ENCODE data around the gene EML6.
"Not testable (repeated sequence)": the region's sequence is repeated elsewhere in the genome, so short reads cannot be mapped to it uniquely, and the experiment has no call there.

EML6 gene

DNA sequence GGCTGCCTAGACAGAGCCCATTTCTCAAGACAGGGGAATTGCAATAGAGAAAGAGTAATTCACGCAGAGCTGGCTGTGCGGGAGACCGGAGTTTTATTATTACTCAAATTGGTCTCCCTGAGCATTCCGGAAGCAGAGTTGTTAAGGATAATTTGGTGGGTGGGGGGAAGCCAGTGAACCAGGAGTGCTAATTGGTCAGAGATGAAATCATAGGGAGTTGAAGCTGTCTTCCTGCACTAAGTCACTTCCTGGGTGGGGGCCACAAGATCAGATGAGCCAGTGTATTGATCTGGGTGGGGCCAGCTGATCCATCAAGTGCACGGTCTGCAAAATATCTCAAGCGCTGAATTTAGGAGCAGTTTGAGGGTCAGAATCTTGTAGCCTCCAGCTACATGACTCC is 242.0 kb downstream of the EML6 start:
- DNase-seq (ENCODE audit: low read depth in 3 of 3) = no peak

DNA sequence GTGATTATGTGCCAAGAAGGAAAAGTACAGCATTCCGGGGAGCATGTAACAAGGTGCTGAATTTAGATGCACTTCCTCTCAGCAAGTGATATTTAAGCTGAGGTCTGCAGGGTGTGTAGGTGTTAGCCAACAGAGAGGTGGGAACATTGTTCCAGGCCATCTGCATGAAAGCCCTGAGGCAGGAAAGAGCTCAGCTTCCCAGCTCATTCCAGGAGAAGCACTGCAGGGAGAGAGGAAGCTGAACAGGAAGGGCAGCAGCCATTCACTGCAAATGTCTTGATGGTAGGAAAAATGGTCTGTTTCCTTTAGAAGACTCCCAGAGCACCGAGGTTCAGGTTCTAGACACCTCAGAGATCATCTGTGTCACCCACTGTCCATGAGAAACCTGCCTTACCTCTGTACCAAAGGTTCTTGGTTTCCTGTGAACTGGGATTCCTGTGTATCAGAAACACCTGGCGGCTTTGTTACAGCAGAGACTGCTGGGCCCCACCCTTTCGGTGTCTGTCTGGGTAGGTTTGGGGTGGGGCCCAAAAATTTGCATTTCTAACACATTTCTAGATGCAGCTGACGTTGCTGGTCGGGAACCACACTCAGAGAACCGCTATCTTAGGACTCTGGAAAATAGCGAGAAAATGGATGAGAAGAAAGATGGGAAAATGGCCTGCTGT is 242.8 kb downstream of the EML6 start:
- DNase-seq (ENCODE audit: low read depth in 3 of 3) = no peak

DNA sequence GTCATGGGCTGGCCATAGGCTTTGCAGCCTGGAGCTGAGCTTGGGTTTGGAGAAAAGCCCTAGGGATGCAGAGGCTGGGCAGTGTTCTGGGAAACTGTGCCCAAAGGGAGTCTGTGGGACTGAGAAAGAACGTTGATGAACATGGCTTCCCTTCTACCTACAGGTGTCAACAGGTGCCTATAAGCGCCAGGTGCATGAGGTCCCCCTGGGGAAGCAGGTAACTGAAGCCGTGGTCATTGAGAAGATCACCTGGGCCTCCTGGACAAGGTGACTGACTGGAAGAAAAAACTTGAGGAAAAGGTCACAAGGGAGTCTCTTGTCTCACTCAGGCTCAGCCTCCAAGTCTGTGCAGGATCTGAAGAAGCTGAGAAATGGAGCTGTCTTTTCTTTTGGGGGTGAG is 243.4 kb downstream of the EML6 start:
- no peak for DNase-seq (ENCODE audit: low read depth in 3 of 3)

DNA sequence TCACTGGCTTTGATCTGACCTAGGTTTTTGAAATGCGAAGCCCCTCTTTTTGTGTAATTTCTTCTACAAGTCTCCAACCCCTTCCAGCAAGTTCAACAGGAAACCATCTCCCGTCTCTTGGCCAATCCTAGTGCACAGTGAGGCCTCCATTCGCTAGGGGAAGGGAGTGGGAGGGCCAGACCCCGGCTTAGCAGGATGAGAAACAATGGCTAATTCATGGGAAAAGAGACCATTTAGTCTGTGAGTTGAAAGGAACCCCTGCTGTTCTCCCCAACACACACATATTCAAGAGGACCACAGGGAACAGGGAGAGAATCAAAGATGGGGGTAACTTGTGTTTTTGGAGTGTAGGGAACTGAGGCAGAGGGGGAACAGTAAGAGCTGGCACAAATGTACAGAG is 243.8 kb downstream of the EML6 start:
- DNase-seq (ENCODE audit: low read depth in 3 of 3) = no peak

DNA sequence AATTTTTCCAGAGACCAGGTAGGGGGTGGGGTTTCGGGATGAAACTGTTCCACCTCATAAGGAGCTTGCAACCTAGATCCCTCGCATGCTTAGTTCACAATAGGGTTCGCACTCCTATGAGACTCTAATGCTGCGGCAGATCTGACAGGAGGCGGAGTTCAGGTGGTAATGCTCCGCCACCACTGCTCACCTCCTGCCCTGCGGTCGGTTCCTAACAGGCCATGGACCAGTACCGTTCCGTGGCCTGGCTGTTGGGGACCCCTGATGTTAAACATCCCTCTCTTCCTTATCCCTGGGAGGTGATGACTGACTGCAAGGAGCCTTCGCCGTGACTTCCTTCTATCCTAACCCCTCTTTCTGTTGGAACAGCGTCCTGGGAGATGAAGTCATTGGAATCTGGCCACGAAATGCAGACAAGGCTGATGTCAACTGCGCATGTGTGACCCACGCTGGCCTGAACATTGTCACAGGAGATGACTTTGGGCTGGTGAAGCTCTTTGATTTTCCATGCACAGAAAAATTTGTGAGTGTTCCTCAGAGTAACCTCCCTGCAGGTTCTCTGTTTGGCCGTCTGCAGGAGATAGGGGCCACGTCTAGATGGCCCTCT is 244.4 kb downstream of the EML6 start:
- DNase-seq (ENCODE audit: low read depth in 3 of 3) = no peak

DNA sequence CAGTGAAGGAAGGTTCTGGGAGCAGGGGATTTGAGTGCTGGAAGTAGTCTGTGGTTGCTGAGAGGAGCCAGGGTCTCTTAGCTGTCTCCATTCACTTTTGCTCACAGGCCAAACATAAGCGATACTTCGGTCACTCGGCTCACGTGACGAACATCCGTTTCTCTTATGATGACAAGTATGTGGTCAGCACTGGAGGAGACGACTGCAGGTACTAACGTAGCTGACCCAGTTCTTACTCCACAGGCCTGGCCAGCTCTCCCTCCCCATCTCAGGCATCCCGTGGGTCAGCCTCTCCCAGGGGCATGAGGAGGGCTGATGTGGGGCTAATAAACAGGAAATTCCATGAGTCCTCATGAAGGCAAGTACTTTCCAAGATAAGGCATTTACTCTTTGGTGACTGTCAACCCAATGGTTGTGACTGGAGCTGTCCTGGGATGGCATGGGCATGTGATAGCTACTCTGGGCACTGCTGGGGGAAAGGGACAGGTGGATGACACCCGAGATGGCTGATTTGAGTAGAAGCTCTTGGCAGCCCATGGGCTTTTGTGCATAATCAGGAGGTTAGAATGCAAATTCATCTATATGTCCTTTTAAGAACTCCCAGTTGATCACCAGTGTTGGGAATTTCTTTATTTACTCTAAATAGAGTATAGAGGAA is 245.2 kb downstream of the EML6 start:
- no peak for DNase-seq (ENCODE audit: low read depth in 3 of 3)

DNA sequence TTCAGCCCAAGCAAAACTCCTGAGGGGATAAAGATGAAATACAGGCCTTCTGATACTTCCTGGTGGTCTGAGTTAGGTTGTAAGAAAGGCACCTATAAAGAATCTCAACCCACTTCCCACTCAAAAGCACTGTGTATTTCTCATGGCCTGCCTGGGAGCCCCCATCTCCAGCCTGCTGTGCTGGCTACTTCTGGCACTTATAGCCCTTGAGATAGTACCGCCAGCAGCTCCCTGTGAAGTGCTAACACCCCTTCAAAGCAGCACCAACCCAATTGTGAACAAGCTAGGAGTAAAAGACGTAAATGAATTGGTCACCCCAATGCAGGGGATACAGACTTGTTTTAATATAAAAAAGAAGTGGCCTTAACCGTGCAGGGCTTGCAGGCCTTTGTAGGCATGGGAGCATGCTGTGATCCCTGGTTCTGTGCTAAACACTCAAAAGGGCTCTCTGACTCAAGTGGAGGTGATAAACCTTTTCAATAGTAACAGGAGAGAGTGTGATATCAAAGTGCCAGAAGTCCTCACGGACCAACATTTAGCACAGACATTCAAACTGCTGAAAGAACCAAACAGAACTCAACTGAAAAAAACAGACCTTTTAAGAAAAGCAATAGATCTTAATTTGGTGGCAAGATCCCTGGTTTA is 246.0 kb downstream of the EML6 start:
- no peak for DNase-seq (ENCODE audit: low read depth in 3 of 3)

DNA sequence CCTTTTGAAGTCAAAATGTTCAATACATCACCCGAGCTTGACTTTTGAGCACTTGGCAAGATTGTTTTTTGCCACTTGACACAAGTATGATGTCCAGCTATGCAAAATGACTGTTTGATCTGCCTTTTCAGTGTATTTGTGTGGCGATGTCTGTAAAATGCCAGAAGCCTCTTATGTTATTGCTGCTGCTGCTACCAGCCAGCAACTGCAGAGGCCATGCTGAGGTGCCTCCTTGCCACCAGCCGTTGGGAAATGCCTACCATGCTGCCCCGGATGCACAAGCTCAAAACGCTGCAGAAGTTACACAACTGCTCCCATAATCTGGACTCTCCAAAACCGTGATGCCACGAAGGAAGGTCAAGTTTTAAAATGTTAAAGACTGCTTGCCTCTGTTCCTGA is 246.5 kb downstream of the EML6 start:
- DNase-seq (ENCODE audit: low read depth in 3 of 3) = no peak

DNA sequence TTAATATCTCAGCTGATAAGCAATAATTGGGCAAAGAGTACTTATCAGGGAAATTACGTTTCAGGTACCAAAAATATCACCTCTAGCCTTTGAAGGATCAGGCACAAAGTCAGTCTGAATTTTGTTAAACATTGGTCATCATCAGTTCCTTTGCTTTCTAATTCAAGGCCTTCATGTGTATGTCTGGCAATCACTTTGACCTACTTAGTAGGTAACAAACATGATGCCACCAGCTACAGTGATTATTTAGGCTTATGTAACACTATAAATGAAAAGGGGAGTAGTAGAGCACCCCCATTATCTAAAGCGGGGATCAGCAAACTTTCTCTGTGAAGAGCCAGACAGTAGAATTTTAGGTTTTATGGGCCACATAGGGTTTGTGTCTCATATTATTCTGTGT is 251.7 kb downstream of the EML6 start:
- no peak for DNase-seq (ENCODE audit: low read depth in 3 of 3)

DNA sequence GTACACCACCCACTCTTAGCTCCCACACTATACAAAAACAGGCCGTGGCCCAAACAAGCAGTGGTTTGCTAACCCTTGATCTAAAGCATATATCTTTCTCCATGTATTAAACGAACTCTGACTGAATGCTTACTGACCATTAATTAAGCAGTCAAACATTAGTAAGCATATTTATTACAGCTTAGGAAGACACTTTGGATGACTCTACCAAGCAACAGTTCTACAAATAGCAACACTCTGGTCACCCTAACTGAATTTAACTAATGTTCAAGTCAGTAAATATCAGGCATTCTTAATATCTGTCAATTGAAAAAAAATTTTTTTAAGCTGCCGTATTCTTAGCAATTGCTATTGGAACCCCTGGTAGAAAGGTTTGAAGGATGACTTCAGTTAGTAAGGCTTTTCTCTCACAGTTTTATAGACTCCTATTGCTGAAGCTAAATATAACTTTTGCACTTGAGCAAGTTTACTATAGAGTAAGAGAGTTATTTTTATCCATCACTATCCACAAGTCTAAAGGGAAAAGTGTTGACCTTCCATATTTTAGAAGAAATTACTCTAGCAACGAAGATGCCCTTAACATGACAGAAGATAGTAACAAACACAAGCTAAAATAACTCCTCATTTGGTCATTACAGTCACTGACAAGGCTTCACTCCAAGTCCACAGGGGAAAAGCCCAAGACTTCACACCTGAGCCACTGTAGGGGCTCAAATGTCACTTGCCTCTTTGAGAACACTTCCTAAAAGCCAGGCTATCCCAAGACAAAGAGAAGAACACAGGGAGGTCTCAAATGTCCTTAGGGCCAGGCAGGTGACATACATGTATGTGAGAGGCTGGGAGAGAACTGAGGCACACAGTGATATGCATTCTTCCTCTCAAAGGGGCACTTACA is 252.4 kb downstream of the EML6 start:
- no peak for DNase-seq (ENCODE audit: low read depth in 3 of 3)

DNA sequence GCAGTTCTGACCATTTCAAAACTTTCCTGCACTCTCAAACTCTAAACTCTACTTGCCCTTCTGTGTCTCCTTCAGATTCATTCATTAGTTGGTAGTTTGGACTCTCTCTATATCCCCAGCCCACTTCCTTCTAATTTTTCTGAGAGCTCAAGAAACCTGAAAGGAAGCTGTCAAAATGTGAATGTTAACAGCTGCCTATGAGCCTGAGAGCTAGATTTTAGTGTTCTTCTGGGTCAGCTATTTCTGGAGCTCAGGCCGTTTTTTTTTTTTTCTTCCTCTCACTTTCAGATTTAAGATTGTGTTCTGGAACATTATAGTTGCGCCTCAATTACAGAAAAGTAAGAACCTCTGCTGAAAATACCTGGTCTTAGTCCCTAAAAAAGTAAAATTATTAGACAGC is 253.7 kb downstream of the EML6 start:
- no peak for DNase-seq (ENCODE audit: low read depth in 3 of 3)

DNA sequence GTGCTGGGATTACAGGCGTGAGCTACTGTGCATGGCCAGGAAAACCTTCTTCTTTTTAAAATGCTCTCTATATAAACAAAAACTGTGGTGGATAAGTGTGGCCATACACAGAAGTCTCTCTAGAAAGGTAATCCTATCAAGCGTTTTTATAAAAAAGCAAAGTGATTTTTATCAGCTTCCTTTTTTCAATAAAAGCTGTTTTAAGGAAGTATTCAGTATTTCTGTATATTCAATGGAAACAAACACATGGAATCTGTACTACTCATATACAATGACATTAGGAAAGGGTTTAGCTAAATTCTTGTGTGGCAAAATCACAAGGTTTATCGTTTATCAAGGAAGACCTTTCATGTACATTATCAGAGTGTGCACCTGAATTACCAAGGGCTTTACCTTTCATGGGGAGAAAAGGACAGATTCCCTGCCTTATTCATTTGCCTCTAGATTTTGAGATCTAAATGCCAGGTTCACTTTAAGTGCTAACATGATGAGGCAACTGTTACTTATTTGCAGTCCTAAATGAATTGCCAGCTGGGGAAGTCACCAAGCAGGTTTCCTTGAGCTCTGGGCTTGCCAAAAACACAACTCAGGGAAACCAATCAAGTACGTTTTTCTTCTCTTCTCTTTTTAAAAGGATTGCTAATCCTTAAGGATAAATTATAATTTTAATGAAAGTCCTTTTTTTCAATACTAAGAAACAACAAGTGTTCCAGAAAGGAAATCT is 256.0 kb downstream of the EML6 start:
- DNase-seq (ENCODE audit: low read depth in 3 of 3) = no peak

DNA sequence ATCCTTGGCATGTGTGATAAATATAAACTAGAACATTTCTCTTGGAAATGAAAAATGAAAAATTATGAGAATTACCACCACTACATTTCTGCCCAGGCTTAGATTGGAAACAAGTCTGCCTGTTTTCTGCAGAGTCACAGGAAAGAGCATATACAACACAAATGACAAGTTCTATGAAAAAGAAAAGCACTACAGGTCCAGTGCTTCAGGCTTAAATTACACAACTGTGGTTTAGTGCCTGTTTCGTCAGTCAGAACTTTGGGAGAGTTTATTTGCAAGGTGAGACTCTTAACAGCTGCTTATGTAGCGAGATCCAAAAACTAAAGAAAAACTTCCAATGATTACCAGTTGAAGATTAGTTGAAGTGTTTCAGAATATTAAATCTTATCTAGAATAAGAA is 257.9 kb downstream of the EML6 start:
- no peak for DNase-seq (ENCODE audit: low read depth in 3 of 3)

DNA sequence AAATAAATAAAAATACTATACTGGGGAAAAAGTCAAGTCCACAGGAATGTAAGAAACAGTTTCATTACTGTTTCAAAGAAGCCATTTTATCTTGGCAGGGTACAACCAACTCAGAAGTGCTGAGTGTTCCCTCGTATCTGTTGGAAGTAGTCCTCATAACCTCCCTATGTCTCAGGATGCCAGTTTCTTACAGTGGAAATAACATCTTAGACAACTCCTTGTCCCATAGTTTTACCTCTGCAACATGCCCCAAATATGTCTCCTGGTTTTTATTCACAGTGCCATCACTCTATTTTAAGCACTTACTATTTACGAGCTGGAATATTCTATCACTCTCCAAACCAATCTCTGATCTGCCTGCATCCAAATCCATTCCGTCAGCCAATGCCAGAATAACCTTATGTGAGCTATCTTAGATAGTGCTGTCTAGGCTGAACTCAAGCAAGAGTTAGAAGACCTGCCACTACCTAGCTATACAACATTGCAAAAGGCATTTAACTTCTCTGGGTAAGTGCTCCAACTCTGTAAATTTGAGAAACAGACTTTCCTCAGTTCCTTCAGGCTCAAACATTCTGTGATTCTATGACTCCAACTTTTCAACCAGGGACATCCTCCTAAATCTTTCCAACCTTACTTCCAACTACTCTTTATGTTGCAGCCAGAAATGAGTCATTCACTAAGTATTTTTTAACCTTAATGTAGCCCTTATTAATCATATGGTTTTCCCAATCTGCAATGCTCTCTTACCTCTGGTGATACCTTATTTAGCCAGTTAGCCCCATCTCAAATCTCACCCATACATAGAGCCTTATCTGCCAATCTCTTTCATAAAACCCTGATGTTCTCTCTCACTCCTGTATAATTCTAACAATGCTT is 260.1 kb downstream of the EML6 start:
- no peak for DNase-seq (ENCODE audit: low read depth in 3 of 3)

DNA sequence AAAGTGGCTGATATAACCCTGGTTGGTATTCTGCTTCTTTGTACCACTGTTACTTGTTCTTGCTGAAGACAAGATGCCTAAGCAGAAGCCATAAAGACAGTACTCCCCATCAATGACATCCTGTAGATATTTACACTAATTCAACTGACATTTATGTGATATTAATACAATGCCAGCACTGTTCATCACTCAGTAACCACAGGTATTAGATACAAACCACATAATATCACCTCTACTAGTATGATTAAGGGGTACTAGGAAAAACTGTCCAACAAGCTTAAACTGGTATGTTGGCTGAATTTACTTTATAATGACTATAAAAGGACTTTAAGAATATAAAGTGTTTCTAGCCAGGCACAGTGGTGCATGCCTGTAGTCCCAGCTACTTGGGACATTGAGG is 261.0 kb downstream of the EML6 start:
- no peak for DNase-seq (ENCODE audit: low read depth in 3 of 3)

DNA sequence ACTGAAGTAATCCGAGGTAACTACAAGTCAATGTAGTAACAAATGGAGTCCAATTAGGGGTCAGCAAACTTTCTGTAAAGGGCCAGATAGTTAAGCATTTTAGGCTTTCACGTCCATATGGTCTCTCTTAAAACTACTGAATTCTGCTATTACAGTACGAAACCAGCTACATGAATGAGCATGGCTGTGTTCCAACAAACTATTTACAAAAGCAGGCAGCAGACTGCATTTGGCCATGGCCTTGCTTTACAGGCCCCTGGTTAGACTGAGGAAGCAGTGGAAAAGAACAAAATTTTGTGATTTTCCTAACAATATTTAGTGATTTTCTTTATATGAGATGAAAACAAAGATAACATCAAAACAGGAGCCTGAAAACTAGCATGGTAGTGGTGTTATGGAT is 262.8 kb downstream of the EML6 start:
- DNase-seq (ENCODE audit: low read depth in 3 of 3) = no peak

DNA sequence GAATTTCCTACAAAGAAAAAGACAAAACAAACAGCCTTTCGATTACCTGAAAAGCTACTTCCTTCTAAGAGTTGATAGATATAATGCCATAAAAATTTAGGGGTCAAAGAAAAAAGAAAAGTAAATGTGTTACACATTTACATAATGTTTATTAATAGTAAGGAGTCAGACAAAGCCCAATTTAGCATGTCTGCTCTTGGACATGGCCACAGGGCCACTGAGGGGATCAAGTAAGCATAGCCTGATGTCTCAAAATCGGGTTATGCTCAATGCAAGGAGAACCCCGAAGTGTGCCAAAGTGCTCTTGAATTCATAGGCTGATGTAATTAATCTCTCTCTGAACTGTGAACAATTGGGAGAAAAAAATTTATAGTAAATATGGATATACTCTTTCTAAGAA is 265.1 kb downstream of the EML6 start:
- DNase-seq (ENCODE audit: low read depth in 3 of 3) = no peak

DNA sequence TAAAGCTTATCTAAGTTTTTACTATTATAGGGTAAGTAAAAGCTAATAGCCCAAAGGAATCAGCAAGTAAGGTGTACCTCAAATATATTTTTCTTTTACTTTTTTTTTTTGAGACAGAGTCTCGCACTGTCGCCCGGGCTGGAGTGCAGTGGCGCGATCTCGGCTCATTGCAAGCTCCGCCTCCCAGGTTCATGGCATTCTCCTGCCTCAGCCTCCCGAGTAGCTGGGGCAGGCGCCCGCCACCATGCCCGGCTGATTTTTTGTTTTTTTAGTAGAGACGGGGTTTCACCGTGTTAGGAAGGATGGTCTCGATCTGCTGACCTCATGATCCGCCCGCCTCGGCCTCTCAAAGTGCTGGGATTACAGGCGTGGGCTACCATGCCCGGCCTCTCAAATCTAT is 267.2 kb downstream of the EML6 start:
- not testable (repeated sequence) for DNase-seq (ENCODE audit: low read depth in 3 of 3)

DNA sequence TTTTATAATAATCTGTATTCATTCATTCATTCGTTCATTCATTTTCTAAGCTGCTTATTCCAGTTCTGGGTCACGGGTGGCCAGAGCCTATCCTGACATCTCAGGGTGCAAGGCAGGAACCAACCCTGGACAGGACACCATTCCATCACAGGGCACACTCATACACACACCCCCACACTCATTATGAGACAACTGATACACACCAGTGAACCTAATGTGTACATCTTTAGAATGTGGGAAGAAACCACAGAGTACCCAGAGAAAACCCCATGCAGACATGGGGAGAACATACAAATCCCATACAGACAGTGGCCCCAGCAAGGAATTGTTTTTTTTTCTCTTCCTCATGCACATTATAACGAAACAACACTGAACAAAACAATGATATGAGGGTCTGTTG is 272.1 kb downstream of the EML6 start:
- no peak for DNase-seq (ENCODE audit: low read depth in 3 of 3)

DNA sequence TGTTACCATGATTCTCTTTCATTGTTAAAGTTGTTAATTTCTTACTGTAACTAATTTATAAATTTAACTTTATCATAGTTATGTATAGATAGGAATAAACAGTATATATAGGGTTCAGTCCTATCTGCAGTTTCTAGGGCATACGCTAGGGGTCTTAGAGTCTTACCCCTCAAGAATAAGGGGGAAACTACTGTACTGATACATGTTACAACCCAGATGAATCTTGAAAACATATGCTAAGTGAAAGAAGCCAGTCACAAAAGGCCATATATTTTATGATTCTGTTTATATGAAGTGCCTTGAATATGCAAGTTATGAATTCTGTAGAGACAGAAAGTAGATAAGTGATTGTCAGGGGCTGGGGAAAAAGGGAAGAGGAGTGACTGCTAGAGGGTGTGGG is 274.4 kb downstream of the EML6 start:
- DNase-seq (ENCODE audit: low read depth in 3 of 3) = no peak
